Activated B cell treated with CpG ODN at 0.5 μM for 24 hours (primary cell): ENCODE data around the gene NRXN3. TPM values are rescaled to one million over a fixed set of nuclear protein-coding genes. Genes with fewer than 3 reads are reported as not detected.

ENCODE experiments used
- ATAC-seq: fragments of 200-7000 bp; cut with Tn5 transposase; one replicate; pipeline ENCODE4 v1.10.0; 2021; ENCODE audit warnings: low read depth, mild to moderate bottlenecking, moderate library complexity
- CTCF ChIA-PET: fragments of 350-600 bp; sonication (Branson Sonifier 250); formaldehyde crosslinking; loops from one replicate; lab custom pipeline; 2021; ENCODE audit warnings: antibody characterized with exemption; lab: Charles Lee
- POLR2A ChIA-PET: fragments of 350-600 bp; sonication (Branson Sonifier 250); formaldehyde crosslinking; loops from one replicate; lab custom pipeline; 2021; ENCODE audit warnings: antibody characterized with exemption; lab: Charles Lee
- DNase-seq: peaks from one replicate; pipeline ENCODE4 v3.0.0; 2022
- H3K27ac Mint-ChIP-seq: one replicate; pipeline ENCODE4 v1.8.0; 2020; ENCODE audit warnings: mixed read lengths
- H3K27me3 Mint-ChIP-seq: one replicate; pipeline ENCODE4 v1.8.0; 2021; ENCODE audit warnings: mixed read lengths
- H3K36me3 Mint-ChIP-seq: one replicate; pipeline ENCODE4 v1.8.0; 2021; ENCODE audit warnings: low read depth, mixed read lengths
- H3K4me1 Mint-ChIP-seq: one replicate; pipeline ENCODE4 v1.8.0; 2021; ENCODE audit warnings: mixed read lengths
- H3K4me3 Mint-ChIP-seq: one replicate; pipeline ENCODE4 v1.8.0; 2020; ENCODE audit warnings: mild to moderate bottlenecking, mixed read lengths
- H3K9me3 Mint-ChIP-seq: one replicate; pipeline ENCODE4 v1.8.0; 2020; ENCODE audit warnings: mixed read lengths
- intact Hi-C: fragments of 100-400 bp; cut with micrococcal nuclease; formaldehyde crosslinking; loops from one replicate; pipeline ENCODE4 v1.15.1; 2024
- total RNA-seq: library from RNA; stranded (reverse); gene quantifications from 2 replicates; pipeline ENCODE4 v1.2.3, GENCODE V29; 2022
- TF ChIP-seq, protein P1 (sequence below): fragments of 200-600 bp; IDR thresholded peaks from one replicate; pipeline ENCODE4 v1.8.0; 2022; ENCODE audit warnings: antibody characterized with exemption, mild to moderate bottlenecking

Gene NRXN3
- total RNA-seq, 1 donor from 2014 or later, result not detected

GRCh38 chr14:79724934-79725717 lies 1555.0 kb downstream of the NRXN3 start:
- CTCF ChIA-PET, result no interaction called here
- ATAC-seq (no peak), DNase-seq (no peak)
- Mint-ChIP-seq H3K9me3 (peaks cover 5% of the 10 kb centered on the region), H3K27ac (no peak overlapping the region), H3K4me1 (no peaks in the 10 kb centered on the region), H3K36me3 (no peaks in the 10 kb centered on the region), H3K27me3 (no peaks in the 10 kb centered on the region), H3K4me3 (no peak overlapping the region)
- intact Hi-C loops, result no loop called here
- POLR2A ChIA-PET, result no interaction called here
- TF ChIP-seq, protein P1, sequence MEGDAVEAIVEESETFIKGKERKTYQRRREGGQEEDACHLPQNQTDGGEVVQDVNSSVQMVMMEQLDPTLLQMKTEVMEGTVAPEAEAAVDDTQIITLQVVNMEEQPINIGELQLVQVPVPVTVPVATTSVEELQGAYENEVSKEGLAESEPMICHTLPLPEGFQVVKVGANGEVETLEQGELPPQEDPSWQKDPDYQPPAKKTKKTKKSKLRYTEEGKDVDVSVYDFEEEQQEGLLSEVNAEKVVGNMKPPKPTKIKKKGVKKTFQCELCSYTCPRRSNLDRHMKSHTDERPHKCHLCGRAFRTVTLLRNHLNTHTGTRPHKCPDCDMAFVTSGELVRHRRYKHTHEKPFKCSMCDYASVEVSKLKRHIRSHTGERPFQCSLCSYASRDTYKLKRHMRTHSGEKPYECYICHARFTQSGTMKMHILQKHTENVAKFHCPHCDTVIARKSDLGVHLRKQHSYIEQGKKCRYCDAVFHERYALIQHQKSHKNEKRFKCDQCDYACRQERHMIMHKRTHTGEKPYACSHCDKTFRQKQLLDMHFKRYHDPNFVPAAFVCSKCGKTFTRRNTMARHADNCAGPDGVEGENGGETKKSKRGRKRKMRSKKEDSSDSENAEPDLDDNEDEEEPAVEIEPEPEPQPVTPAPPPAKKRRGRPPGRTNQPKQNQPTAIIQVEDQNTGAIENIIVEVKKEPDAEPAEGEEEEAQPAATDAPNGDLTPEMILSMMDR, result no peak

GRCh38 chr14:79727900-79728299 lies 1557.7 kb downstream of the NRXN3 start:
- Mint-ChIP-seq H3K27me3 (no peaks in the 10 kb centered on the region), H3K36me3 (no peaks in the 10 kb centered on the region), H3K9me3 (peaks cover 5% of the 10 kb centered on the region), H3K4me1 (no peaks in the 10 kb centered on the region), H3K4me3 (no peak overlapping the region), H3K27ac (no peak overlapping the region)
- intact Hi-C loops, result no loop called here
- POLR2A ChIA-PET, result no interaction called here
- TF ChIP-seq, protein P1, result no peak
- DNase-seq (no peak), ATAC-seq (no peak)
- CTCF ChIA-PET, result no interaction called here

DNA sequence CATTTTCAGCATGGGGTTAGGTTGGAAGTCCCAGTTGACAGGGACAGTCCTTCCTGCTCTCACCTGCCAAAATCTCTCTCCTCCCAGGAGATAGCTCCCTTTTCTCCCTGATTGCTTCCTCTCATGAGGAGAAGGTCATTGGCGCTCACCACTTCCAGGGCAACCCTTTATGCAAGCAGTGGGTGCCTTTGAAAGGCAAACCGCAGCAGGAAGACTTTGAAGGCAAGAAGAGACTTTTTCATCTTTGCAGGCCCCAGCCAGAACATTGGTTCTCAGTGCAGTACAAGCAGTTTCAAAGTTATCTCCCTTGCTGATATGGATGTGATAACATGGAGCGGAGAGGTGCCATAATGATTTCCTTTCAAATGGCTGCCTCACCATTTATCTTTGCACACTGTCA lies 1558.2 kb downstream of the NRXN3 start:
- ATAC-seq, result no peak
- CTCF ChIA-PET, result no interaction called here

DNA sequence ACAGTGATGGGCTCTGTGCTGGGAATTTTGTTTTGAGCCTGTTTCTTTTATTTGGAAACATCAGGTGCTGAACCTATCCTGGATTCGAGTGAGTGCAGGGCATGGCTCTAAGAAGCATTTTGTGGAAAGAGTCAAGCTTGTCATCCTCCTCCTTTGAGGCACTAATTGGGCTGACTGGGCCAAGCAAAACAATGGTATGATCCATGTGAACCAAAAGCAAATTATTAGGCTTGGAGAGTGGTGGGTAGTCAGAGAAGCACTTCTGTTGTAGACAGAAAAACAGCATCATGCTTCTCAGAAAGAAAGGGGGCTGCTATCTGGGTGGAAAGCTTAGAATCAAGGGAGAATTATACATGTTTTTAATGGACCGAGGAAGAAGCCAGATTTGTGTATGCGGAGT lies 1559.6 kb downstream of the NRXN3 start:
- Mint-ChIP-seq H3K36me3 (no peaks in the 10 kb centered on the region), H3K27ac (no peak overlapping the region), H3K4me3 (no peak overlapping the region), H3K27me3 (no peaks in the 10 kb centered on the region), H3K4me1 (no peaks in the 10 kb centered on the region), H3K9me3 (peaks cover 5% of the 10 kb centered on the region)
- TF ChIP-seq, protein P1, result no peak
- intact Hi-C loops, result no loop called here
- POLR2A ChIA-PET, result no interaction called here
- DNase-seq (no peak), ATAC-seq (no peak)
- CTCF ChIA-PET, result no interaction called here

More for the DNA sequence above, 1558.2 kb downstream of the NRXN3 start:
- TF ChIP-seq, protein P1, result no peak
- Mint-ChIP-seq H3K9me3 (peaks cover 5% of the 10 kb centered on the region), H3K27me3 (no peaks in the 10 kb centered on the region), H3K27ac (no peak overlapping the region), H3K4me1 (no peaks in the 10 kb centered on the region), H3K36me3 (no peaks in the 10 kb centered on the region), H3K4me3 (no peak overlapping the region)
- no peak for DNase-seq
- POLR2A ChIA-PET, result no interaction called here
- intact Hi-C loops, result no loop called here

GRCh38 chr14:79730196-79730595 lies 1560.0 kb downstream of the NRXN3 start:
- ChIA-PET POLR2A (no interaction called here), CTCF (no interaction called here)
- H3K9me3 Mint-ChIP-seq, result peaks cover 5% of the 10 kb centered on the region
- no peak overlapping the region for H3K27ac Mint-ChIP-seq
- ATAC-seq (no peak), DNase-seq (no peak)
- H3K27me3 Mint-ChIP-seq, result no peaks in the 10 kb centered on the region
- H3K36me3 Mint-ChIP-seq, result no peaks in the 10 kb centered on the region
- TF ChIP-seq, protein P1, result no peak
- intact Hi-C loops, result no loop called here
- H3K4me3 Mint-ChIP-seq, result no peak overlapping the region
- no peaks in the 10 kb centered on the region for H3K4me1 Mint-ChIP-seq
